Measurements from ENCODE around the gene KCP. TPM values are rescaled to one million over a fixed set of nuclear protein-coding genes. Genes with fewer than 3 reads are reported as not detected.

KCP gene
- total RNA-seq, 1 donor from 2014 or later: 0.16 TPM

DNA sequence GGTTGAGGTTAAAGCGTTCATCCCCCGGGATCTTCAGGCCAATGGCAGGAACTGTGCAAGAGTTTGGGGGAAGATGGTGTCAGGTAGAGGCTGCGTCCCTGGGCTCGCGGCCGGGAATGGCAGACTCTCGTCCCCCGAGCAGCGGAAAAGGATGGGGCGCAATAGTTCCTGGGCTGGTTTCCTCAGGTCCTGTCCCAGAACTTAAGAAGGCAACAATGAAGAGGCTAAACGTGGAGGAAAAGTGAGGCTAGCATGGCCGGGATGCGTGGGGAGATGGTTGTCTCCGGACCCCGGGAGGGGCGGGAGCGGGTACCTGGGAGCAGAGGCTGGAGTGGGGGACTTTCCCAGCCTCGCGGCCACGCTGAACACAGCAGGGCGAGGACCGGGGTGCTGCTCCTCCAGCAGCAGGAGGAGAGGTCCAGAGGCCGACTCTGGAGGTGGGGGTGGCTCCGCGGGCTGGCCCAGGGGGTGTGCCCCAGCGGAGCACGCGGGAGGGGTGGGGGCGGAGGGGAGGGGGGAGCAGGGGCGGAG, 28.1 kb upstream of the KCP start:
- DNase-seq: no peak

DNA sequence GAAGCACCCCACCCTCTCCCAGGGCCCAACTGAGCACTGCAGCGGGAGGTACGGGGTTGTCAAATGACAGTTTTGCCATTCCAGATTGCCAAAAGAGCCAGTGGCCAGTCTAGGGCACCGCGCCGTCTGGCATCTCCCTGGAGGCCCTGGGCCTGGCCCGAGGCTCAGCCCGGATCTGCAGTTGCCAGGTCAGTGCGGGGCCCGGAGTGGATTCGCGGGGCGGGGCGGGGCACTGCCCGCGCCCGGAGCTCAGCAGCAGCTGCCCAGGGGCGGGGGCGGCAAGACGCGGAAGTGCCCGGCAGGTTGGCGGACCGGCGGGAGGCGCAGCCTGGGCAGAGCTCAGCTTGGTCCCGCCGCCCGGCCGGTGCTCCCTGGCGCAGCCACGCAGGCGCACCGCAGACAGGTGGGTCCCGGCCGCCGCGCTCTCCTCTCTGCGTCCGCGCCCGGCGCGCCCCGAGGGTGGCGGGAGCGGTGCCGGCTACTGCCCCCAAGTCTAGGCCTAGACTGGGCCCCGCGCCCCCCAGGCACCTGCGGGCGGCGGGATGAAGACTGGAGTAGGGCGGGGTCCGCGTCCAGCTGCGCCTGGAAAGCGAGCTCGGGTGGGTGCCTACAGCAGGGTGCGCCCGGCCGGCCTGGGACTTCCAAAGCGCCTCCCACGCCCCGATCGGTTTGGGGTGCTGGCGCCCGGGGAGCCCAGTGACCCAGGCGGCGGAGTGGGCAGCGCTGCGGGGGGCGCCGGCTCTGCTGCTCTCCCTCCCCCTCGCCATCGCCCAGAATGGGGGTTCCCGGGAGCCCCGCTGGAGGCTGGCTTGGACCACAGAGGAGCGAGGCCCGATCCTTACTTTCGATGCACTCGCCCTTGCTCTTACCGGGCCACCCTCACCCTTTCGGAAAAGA, 27.4 kb upstream of the KCP start, which contains the start of gene IRF5:
Gene IRF5 (plus strand): TSS at position 281 of the 897 bp plus-strand sequence. CDS start 4,155 bp downstream, outside the sequence.
- no peak for DNase-seq

DNA sequence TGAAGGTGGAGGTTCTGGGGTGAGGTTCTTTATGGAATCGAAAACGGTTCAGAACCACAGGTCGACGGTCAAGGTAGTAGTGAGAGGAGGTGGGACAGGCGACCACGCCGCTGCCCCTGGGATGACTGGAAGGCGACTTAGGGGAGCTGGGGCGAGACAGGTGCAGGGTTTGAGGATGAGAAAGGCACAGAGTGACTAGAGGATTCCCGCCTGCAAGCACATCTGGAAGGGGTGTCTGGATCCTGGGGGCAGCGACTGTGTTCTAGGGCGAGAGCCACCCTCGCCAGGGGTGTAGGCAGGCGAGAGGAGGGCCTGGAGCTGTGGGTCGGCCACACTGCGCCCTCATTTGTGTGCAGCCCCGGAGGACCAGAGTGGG, 26.8 kb upstream of the KCP start:
- DNase-seq: no peak

DNA sequence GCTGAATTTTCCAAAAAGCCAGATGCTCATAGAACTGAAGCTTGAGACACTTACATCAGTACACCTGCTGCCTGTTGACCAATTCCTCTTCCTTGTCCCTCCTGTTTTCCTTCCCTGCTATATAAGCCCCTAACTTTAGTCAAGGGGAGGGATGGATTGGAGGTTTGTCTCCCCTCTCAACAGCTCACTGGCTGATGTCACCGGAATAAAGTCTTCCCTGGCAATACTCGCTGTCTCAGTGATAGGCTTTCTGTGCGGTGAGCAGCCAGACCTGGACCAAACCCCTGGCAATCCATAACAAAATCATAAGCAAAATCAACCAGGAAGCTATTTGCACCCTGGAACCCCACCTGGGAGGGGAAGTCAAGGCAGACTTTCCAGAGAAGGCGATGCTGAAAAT, 26.3 kb upstream of the KCP start:
- DNase-seq: no peak

DNA sequence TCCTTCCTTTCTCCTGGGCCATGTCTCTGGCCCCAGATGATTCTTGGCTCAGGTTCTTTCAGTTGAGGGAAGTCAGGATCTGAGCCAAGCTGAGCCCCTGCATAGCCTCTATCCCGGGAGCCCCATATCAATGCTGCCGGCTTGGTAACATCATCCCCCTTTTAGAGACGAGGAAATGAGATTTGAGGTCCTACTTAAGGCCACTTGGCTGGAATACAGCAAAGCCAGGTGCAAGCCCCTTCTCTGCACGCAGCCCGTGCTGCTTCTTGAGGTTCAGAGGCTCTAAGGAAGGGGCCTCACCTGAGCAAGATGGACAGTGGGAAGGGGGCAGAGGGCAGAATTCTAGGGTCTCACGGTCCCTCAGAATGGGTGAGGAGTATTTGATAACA, 24.8 kb upstream of the KCP start:
- no peak for DNase-seq

DNA sequence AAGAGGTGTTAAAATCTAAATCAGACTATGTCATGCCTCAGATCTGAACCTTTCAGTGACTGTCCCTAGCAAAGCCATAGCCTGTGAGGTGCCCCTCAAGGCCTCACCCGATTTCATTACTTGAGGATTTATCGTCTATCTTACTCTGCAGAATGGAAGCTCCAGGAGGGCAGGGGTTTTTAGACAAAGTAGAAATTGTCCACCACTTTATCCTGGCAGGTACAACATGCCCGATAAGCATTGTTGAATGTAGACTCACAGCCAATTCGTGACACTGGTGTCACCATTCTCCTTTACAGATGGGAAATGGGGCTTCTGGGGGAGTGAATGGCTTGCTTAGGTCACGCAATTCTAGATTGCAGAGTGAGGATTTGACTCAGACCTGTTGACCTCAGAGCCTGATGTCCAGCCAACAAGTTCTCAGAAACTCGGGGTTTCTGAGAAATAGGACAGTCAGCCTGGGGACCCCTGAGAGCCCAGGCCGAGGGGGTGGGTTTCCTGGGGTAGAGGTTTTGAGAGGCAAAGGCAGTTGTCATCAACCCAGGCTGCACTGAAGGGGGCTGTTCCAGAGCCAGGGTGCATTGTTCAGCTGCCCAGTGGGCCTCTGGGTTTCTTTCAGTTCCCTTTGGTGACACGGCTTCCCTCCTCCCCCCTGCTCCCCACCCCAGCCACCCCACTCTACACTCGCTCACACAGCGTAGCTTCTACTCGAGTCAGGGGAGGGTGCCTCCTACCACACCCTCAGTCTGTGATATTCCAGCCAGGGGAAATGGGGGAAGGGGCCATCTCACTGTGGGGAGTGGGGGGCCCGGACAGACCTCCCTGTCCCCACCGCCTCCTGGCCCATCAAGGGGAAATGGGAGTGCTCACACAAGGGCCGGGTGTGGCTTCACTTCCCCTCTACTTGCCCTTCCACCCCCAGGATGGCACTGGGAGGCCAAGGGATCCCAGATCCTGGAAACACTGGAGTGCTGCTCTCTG, 24.1 kb upstream of the KCP start:
- DNase-seq: no peak

DNA sequence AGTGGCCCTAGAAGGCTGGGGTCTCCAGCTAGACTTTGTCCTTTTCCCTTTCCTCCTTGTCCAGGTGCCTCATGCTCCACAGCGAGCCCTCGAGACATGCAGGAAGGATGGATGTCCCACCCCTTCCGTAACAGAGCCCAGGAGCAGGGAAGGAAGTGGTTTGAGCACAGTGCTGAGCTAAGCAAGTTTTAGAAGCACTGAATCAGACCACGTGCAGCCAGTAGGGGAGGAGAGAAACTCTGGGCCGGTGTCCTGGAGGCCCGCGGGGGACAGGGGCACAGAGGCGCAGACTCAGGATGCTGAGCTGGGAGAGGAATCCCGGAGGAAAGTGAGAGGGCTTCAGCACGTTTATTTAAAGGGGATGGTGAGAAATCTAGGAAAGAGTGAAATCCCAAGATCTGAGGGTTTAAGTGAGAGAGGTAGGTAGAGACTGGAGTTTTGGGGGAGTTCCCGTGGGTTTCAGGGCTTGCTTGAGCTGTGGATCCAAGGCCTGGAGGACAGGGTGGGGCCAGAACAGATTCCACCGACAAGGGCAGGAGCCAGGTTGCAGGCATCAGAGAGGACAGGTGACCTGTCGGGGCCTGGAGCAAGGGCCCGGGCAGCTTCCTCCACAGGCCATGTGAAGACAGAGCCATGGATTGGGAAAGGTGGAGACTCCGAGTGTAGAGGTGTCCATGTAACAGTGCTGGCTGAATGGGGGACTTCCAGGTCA, 22.8 kb upstream of the KCP start:
- DNase-seq: no peak

DNA sequence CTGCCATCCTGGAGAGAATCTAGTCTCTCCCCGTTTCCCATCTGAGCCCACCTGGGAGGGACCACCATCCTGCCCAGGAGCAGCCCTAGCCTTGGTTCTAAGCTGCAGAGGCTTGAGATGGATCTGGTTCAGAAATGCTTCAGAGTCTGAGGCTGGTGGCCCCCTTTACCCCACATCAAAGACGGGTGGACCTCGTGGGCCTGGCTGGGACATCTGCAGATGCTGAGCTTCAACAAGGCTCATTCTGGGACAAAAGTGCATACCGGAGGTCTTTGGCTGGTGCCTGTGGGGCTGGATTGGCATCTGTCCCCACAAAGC, 22.3 kb upstream of the KCP start:
- DNase-seq: no peak

DNA sequence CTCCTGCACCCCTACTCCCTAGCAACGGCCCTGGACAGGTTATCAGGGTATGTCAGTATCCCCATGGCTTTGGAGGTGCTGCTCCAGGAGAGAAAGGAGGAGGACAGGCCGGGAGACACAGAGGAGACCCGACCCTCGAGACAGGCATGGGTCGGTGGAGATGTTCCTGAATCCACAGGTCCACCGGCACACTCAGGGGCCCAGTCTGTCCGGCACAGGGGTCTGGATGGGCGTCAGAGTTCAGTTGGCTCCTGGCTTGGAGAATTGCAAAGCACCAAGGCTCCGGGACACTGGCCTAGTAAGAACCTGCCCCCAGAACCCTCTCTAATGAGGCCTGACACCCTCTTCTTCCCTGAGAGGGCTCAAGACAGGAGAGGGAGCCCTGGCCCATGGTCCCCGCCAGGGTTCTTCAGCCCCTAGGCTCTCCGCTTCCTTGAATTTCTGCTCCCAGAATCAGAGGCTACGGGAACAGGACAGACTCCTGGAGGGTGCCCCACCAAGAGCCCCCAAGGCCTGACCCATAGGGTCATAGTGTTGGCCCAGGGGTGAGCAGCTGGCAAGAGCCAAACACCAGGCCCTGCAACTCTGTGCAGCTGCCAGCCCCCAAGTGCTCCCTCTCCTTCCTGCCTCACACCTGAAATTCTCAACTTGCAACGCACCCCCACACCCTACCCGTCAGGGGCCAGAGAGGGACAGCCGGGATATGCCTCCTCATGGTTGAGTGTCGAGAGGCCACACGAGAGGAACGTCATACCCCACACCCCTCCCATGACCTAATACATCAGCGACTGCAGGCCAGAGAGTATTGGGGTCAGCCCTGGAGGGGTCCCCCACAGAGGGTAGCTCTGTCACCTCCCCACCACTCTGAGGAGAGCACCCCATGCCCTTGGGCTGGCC, 21.7 kb upstream of the KCP start:
- no peak for DNase-seq

DNA sequence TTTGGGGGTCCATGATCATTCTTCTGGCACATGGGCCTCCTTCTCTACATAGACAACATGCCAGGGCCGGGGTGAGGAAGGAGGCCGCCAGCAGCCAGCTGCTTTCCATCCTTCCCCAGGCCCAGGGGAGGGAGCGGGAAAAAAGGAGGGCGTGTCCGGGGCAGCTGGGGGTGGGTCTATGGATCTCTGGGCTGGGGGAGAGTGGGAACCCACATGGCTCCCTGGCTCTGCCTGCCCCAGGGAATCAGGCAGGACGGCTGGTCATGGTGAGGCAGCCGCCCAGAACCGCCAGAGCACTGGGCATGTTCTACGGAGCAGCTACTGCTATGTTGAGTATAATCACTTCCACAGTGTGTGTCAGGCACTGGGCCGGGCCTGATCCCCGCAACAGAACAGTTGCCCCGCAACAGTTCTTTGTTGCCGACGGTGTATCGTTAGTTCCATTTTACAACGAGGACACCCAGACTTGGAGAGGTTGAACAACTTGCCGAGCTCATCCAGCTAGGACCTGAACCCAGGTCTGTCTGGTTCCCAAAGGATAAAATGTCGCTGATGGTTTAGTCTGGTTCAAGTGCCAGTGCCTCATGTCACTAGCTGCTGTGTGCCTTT, 20.8 kb upstream of the KCP start:
- DNase-seq: no peak

DNA sequence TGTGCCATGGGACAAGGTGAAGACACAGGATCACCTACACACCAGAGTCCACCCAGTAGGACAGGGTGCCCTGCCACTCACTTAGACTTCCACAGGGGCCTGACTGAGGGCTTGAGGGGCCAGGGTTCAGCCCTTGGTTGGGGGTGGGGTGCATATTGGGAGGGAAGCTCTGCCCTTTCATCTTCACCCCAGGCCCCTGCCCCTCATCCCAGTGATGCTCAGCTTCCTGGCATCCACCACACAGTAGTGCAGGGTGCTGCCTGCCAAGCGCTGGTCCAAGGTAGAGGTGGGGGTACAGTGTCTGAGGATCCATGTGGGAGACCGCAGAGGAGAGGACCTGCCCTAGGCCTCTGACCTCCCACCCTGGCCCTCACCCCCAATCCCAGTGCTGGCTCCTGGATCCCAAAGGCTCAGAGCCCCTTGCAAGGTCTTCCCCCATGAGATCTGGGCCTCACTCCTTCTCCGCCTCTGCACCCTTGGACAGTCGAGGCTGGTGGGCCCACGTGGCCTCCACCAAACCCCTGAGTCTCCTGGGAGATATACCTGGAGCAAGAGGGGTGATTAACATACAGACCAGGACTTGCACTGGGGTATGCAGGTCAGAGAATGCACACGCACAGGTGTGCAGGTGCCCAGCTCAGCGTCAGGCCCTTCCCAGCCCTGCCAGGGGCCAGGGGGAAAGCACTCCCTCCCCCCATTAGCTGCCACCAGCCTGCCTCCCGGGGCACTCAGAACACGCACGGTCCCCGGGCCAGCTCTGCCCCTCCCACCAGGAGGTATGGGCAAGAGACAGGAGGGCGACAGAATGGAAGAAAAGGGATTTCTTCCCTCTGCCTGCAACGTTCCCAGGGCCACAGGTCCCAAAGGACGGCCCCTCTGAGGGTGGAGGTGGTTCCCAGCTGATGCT, 18.6 kb upstream of the KCP start:
- no peak for DNase-seq

DNA sequence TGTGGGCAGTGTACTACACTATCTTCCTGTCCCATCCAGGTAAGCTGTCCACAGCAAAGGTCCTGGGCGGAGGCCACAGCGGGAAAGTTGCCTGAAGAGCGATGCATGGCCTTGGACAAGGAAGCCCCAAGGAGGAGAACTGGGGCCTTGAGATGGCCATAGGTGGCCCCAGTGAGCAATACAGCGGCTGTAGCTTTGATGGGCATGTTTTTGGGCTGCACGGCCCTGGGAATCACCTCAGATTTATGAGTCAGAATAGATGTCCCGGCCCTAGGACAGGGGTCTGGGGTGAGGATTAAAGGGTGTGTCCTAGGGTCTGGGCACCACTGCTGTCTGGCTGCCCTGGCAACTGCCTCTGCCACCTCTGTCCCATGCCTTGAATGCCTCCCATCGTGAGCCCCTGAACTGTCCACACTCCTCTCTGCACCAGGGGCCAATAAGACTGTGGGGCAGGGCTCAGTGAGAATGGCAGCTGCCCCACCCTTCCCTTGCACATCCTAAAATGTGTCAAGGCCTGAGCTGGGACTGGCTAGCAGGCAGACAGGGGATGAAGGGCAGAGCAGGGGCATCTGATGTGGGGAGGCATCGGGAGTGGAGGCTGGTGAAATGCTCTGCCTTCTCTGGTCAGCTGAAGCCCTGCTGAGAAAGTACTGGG, 17.8 kb upstream of the KCP start:
- DNase-seq: no peak

DNA sequence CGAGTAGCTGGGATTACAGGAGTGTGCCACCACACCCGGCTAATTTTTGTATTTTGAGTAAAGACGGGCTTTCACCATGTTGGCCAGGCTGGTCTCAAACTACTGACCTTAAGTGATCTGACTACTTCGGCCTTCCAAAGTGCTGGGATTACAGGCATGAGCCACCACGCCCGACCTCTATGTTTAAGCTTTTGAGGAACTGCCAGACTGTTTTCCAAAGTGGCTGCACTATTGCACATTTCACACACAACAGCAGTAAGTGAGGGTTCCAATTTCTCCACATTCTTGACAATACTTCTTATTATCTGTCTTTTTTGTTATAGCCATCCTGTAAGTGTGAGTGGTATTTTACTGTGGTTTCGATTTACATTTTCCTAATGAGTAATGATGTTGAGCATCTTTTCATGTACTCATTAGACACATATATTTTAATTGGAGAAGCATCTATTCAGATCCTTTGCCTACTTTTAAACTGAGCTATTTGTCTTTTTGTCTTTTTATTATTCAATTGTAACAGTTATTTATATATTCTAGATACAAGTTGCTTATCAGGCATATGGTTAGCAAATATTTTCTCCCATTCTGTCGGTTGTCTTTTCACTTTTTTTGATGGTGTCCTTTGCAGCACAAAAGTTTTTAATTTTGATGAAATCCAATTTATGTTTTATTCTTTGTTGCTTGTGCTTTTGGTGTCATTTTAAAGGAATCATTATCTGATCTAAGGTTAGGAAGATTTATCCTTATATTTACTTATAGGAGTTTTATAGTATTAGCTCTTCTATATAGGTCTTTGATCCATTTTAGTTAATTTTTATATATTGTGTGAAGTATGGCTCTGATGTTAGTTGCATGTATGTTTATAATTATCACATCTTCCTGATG, 14.4 kb upstream of the KCP start:
- DNase-seq: no peak

DNA sequence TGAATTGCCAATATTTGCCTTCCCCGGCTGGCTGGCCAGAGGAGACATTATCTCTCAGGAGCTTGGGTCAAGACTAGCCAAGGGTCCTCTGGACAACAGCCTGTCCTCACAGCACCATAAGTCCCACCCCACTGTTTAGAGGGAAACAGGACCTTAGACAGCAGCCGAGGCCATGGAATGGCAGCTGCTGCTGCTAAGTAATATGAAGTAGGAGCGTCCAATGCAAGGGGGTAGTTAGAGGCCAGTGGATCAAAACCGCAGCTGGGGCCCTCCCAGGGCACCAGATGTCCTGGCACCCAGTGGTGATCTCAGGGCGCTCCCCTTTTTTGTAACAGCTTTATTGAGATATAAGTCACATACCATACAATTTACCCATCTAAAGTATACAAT, 12.9 kb upstream of the KCP start:
- no peak for DNase-seq

DNA sequence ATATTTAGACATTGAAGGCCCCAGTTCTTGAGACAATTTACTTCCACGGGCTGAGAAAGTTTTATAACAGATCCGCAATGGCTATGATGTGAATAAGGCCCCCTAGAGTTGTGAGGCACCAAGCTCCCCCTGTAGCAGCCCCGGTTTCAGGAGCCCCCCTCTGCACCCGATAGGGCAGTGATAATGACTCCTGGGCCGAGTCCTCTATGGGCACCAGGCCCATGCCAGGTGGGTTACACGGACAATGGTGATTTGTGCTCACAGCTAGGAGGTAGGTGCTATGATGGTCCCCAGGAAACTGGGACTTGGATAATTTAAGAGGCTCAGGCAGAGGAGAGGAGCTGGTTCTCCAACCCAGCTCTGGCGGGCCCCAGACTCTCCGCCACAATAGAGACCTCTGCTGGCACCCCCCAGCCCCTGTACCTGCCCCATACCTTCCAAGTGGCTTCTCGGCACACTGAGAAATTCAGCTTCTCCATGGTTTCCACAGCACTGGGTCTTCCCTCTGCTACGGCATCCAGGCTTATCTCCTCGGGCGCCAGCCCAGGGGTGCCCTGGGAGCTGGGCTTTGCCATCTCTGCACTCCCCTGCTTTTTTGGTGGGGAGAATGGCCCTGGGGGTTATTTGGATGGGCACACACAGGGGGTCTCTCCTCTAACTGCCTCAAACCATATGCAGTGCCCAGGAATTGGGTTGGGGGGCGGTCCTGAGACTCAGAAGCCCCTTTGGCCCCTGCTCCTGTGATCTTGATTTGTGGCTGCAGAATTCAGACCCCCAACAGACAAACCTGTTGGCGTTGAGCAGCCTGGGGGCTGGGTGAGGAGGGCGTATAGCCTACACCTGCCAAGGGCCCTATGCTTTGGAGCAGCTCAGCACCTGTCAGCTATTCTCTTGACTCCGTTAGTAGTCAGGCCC, 12.2 kb upstream of the KCP start:
- DNase-seq: no peak

DNA sequence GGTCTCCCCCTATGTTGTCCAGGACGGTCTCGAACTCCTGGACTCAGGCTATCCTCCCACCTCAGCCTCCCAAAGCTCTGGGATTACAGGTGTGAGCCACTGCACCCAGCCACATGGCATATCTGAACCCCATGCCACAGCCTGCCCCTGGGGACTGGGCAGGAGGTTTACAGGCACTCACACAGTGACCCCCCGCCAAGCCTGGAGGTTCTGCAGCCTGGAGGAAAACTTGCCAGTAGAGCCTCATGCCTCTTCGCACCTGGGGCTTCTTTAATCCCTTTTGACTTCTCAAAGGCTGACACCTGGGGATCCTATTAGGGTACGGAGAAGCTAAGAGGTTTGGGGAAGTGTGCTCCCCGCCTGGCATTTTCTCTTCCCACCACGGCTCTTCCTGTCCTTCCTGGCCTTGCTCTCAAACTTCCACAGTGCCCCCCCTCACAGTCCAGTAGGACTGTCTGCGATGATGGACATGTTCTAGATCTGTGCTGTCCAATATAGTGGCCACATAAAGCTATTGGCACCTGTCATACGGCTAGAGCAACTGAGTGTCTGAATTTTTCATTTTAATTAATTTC, 11.4 kb upstream of the KCP start:
- DNase-seq: no peak

Data from occipital lobe (tissue), 2 donors.